SJSA1 (cell line): Measurements from ENCODE around the gene USH1C. TPM values are rescaled to one million over a fixed set of nuclear protein-coding genes. Genes with fewer than 3 reads are reported as not detected.
A peak's percentile ranks its signal among the peaks of the same experiment; 100 is the strongest.

Source experiments
- DNase-seq, 2 experiments: peaks; one replicate each; pipeline ENCODE4 v3.0.0-alpha.2; 2015 to 2020; ENCODE audit warnings: low spot score in 2 of 2, low read depth in 1 of 2
- H3K27ac ChIP-seq: fragments of 250-450 bp; sonication (Bioruptor Pico); 2 replicates; pipeline ENCODE4 v1.5.1; 2020; ENCODE audit warnings: mild to moderate bottlenecking, moderate library complexity
- H3K27me3 ChIP-seq: fragments of 250-450 bp; sonication (Bioruptor Pico); replicated peaks from 2 replicates; pipeline ENCODE4 v1.5.1; 2020; ENCODE audit warnings: mild to moderate bottlenecking, moderate library complexity
- H3K36me3 ChIP-seq: fragments of 250-450 bp; sonication (Bioruptor Pico); 2 replicates; pipeline ENCODE4 v1.5.1; 2020; ENCODE audit warnings: mild to moderate bottlenecking
- H3K4me1 ChIP-seq: fragments of 250-450 bp; sonication (Bioruptor Pico); replicated peaks from 2 replicates; pipeline ENCODE4 v1.6.1; 2021; ENCODE audit warnings: mild to moderate bottlenecking
- H3K4me3 ChIP-seq: fragments of 250-450 bp; sonication (Bioruptor Pico); 2 replicates; pipeline ENCODE4 v1.5.1; 2020; ENCODE audit warnings: mild to moderate bottlenecking
- H3K9me3 ChIP-seq: fragments of 250-450 bp; sonication (Bioruptor Pico); replicated peaks from 2 replicates; pipeline ENCODE4 v1.5.1; 2020; ENCODE audit warnings: mild to moderate bottlenecking
- total RNA-seq: library from RNA; depleted of rRNA; stranded (reverse); fragments of >200 nt; shearing (Covaris generic); gene quantifications from 2 replicates; pipeline ENCODE4 v1.2.3, GENCODE V29; 2014

Gene USH1C
- total RNA-seq, 1 experiment from 2014 or later: not detected

DNA sequence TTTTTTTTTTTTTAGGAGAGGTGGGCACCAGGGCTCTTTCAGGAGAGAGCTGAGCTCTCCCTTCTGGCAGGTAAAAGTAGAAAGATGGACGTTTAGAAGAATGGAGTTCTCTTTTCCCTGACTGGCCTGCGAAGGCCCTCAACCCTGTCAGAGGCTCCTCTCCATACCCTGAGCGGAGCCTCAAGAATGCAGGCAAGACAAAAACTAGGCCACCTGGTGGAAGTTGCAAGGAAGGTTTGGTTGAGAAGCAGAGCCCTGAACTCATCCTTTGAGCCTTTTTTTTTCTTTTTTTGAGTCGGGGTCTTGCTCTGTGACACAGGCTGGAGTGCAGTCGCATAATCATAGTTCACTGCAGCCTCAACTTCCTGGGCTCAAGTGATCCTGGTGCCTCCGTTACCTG, 4.2 kb upstream of the USH1C start:
- H3K27ac ChIP-seq: no peak overlapping the region
- peaks cover 14% of the 10 kb centered on the region for H3K27me3 ChIP-seq
- H3K4me3 ChIP-seq: no peak overlapping the region
- DNase-seq: no peak
- no peaks in the 10 kb centered on the region for H3K36me3 ChIP-seq
- H3K9me3 ChIP-seq: no peaks in the 10 kb centered on the region
- no peaks in the 10 kb centered on the region for H3K4me1 ChIP-seq

DNA sequence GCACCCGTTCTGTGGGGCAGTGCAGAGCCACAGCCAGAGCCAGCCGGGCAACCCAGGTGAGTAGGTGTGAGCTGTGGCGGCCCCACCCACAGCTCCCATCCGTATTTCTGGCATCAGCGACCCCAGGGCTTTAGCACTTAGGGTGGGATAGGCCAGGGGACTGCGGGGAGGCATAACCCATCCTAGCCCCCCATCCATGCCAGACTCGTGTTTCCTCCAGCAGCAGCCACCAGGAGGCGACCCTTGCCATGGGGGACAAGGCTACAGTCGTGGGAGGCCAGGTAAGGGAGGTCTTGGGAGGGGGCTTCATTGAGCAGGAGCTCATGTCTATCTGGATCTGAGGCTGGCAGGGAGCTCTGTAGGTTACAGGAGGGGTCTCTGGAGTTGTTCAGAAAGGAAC, 3.7 kb upstream of the USH1C start:
- Histone ChIP-seq H3K9me3 (no peaks in the 10 kb centered on the region), H3K27me3 (peaks cover 17% of the 10 kb centered on the region), H3K4me3 (no peak overlapping the region), H3K4me1 (no peaks in the 10 kb centered on the region), H3K36me3 (no peaks in the 10 kb centered on the region), H3K27ac (no peak overlapping the region)
- no peak for DNase-seq

DNA sequence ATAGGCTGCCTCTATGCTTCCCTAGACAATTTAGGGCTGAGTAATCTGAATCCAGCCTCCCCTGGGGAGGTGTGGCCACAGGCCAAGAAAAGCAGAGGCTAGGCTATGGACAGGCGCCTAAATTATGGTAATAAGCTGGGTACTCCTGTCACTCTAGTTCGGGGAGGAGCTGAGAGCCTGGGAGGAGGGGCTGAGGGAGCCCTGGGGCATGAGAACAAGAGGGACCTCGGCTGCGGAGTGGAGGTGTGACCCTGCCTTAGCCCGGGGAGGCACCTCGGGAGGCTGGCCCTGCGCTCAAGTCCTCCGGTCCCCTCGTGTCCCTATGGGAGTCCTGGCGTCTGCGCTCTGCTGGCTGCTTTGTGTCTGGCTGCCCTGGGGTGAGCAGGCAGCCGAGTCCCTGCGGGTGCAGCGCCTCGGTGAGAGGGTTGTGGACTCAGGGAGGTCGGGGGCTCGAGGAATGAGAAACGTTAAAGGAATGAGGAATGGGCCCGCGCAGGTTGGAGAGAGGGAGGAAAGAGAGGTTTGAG, 2.9 kb upstream of the USH1C start, which contains the start of gene OTOG:
TSS of gene OTOG (plus strand) at position 209 of the 527 bp plus-strand sequence. CDS start at position 323, 114 bp downstream.
- peaks cover 17% of the 10 kb centered on the region for H3K27me3 ChIP-seq
- H3K9me3 ChIP-seq: no peaks in the 10 kb centered on the region
- DNase-seq: peak in 1 of 2 experiments; percentile 45
- H3K4me3 ChIP-seq: no peak within 1 kb of the TSS
- no peak within 1 kb of the TSS for H3K27ac ChIP-seq
- H3K4me1 ChIP-seq: no peaks in the 10 kb centered on the region
- H3K36me3 ChIP-seq: no peaks in the 10 kb centered on the region

DNA sequence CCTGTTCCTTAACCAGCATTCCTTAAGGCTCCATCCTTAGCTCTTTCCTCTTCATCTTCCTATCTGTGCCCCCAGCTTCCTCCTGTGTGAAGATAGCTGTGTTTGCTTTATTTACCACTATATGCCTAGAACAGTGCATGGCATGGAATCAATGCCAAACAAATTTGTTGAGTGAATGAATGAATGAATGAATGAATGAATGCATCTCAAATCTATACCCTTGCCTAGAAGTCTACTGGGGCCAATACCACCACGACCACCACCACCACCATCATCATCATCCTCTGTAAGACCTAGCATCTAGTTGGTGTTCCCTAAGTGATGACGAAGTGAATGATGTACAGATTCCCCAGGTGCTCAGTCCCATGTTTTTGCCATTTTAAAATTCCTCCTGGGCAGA, 2.0 kb upstream of the USH1C start:
- peaks cover 20% of the 10 kb centered on the region for H3K27me3 ChIP-seq
- no peak overlapping the region for H3K27ac ChIP-seq
- no peak for DNase-seq
- no peak overlapping the region for H3K4me3 ChIP-seq
- no peaks in the 10 kb centered on the region for H3K36me3 ChIP-seq
- H3K4me1 ChIP-seq: no peaks in the 10 kb centered on the region
- H3K9me3 ChIP-seq: no peaks in the 10 kb centered on the region

DNA sequence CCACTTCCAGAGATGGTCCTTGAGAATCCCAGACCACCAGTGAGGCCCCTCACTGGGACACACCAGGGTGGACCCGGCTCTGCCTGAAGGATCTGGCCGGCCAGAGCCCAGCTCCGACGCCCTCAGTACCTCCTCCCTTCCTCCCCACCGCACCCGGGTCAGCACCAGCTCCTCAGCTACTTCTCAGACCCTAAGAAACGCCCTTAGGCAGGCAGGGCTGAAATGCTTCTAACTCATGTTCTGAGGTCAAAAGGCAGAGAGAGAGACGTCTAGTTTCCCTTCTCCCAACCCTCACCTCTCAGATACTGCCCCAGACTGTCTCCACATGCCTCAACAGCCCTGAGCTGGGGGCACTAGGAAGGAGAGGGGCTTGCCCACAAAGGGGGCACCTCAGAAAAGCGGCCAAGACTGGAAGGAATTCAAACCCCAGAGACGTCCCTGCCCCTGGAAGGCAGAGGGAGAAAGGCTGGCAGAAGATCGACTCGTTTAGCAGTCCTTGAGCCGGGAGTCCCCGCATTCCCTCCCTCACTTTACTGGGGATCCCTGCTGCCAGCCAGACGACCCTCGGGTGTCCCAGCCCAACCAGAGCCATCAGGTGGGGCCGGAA, 539 bp downstream of the USH1C start:
- DNase-seq: no peak
- H3K36me3 ChIP-seq: no peaks in the 10 kb centered on the region
- H3K4me1 ChIP-seq: no peaks in the 10 kb centered on the region
- H3K27me3 ChIP-seq: peaks cover 21% of the 10 kb centered on the region
- H3K9me3 ChIP-seq: no peaks in the 10 kb centered on the region
- H3K4me3 ChIP-seq: no peak overlapping the region
- H3K27ac ChIP-seq: no peak overlapping the region

DNA sequence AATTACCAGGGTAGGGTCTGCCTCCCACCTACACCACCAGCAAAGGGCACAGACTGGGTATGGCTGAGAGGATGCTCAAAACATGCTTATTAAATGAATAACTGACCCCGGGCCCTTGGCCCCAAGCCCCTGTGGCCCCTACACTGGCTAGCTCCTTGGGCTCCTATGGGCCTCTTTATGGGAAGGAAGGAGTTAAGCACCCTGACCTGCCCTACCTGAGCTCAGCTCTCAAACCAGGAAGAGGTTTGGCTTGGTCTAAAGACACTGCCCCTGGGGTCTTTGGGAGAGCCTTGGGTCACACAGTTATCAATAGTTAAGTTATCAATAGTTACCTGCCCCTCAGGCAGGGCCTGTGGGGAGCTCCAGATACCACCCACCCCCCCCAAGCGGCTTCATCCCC, 1.2 kb downstream of the USH1C start:
- H3K4me3 ChIP-seq: no peak overlapping the region
- H3K9me3 ChIP-seq: no peaks in the 10 kb centered on the region
- DNase-seq: no peak
- H3K27me3 ChIP-seq: peaks cover 21% of the 10 kb centered on the region
- H3K36me3 ChIP-seq: no peaks in the 10 kb centered on the region
- H3K27ac ChIP-seq: no peak overlapping the region
- no peaks in the 10 kb centered on the region for H3K4me1 ChIP-seq

DNA sequence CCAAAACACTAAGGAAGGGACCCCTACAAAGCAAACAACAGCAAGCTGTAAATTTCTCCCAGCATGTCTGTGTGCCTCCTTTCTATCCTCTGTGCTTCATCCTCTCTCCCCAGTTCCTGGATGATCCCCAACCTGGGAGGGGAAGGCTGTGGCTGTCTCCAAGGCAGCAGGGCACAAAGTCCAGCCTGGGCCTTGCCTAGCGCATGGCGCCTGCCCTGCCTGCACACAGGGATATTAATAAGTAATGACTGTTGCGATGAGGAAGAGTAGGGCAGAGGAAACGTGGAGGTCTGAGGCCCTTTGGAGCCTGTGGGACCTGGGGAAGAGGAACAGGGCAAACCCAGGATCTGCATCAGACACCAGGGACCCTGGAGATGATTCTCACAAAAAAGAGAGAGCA, 2.0 kb downstream of the USH1C start:
- peaks cover 22% of the 10 kb centered on the region for H3K27me3 ChIP-seq
- no peak for DNase-seq
- H3K27ac ChIP-seq: no peak overlapping the region
- no peaks in the 10 kb centered on the region for H3K36me3 ChIP-seq
- no peak overlapping the region for H3K4me3 ChIP-seq
- no peaks in the 10 kb centered on the region for H3K9me3 ChIP-seq
- H3K4me1 ChIP-seq: no peaks in the 10 kb centered on the region

DNA sequence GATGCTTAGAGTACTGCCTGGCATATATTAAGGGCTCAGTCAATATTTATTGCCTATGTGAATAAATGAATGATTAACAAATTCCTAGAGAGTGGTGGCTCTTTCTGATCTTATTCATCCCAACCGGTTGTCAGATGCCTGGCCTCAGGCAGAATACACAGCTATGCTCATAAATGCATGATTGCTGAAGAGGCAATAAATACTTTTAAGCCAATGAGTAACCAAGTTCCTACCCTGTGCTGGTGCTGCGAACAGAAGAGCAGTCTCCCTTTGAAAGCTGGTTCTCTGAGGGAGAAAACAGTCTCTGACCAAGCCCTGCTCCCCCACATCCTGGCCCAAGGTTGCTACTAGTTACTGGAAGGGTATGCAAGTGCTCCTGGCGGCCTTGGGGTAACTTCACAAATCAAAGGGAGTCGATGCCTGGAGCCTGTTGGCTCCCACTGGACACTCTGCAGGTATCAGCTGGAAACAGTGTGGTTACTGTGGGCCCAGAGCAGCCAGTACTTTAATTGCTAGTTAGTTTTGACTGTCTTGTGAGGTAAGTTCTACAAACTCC, 2.8 kb downstream of the USH1C start:
- Histone ChIP-seq H3K27ac (no peak overlapping the region), H3K9me3 (no peaks in the 10 kb centered on the region), H3K36me3 (no peaks in the 10 kb centered on the region), H3K4me1 (no peaks in the 10 kb centered on the region), H3K4me3 (no peak overlapping the region), H3K27me3 (peaks cover 25% of the 10 kb centered on the region)
- DNase-seq: no peak

DNA sequence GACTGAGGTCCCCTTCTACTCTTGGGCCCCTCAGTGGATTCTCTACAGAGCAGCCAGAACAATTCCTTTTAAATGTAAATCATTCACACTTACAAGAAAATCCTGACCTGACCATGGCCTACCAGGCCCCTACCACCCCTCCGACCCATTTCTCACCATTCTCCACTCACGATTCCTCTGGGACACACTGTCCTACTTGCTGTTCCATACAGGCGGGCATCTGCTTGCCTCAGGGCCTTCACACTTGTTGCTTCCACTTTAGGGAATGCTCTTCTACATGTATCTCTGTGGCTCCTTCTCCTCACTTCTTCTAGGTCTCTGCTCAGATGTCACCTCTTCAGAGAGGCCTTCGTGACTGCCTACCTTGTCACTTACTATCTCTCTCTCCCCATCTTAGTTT, 3.4 kb downstream of the USH1C start:
- Histone ChIP-seq H3K4me3 (no peak overlapping the region), H3K27ac (no peak overlapping the region), H3K4me1 (no peaks in the 10 kb centered on the region), H3K9me3 (no peaks in the 10 kb centered on the region), H3K27me3 (peaks cover 31% of the 10 kb centered on the region), H3K36me3 (no peaks in the 10 kb centered on the region)
- no peak for DNase-seq

DNA sequence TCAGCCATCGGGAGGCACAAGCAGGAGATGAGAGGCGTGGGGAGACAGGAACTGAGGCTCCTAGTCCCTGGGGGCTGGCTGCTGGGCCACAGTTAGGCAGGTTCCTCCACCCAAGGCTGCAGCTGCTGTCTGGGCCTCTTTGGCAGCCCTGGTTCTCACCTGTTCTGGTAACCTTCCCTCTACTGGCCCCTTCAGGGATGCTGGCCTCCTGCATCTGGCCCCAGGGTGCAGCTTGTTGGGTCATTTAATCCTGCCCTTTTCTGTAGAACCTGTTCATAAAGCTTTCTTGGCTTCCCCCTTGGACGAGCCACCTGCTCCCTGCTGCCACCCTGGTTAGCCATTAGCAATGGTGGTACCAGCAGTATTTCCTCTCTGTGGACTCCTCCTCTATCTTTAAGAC, 5.5 kb downstream of the USH1C start:
- no peak overlapping the region for H3K27ac ChIP-seq
- no peak for DNase-seq
- H3K36me3 ChIP-seq: no peaks in the 10 kb centered on the region
- H3K4me3 ChIP-seq: no peak overlapping the region
- H3K27me3 ChIP-seq: peaks cover 26% of the 10 kb centered on the region
- no peaks in the 10 kb centered on the region for H3K9me3 ChIP-seq
- no peaks in the 10 kb centered on the region for H3K4me1 ChIP-seq

DNA sequence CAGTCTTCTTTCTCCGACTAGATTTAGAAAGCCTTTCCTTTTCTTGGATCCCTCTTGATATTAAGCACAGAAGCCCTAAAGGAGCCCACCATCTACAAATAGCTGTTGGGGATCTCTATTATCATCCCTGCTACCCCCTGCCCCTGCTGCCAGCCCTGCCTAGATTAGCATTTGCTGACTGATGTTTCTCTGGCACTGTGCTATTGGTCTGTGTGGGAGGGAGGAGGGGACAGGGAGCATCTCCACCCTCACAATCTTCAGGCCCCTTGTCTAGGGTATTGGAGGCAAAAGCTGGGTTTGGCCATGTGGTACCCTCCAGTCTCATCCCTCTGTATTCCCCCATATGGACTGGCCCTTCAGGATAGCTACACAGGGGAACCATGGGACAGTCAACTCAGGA, 6.2 kb downstream of the USH1C start:
- H3K9me3 ChIP-seq: no peaks in the 10 kb centered on the region
- no peak overlapping the region for H3K27ac ChIP-seq
- no peaks in the 10 kb centered on the region for H3K36me3 ChIP-seq
- peaks cover 23% of the 10 kb centered on the region for H3K27me3 ChIP-seq
- H3K4me3 ChIP-seq: no peak overlapping the region
- no peak for DNase-seq
- no peaks in the 10 kb centered on the region for H3K4me1 ChIP-seq

DNA sequence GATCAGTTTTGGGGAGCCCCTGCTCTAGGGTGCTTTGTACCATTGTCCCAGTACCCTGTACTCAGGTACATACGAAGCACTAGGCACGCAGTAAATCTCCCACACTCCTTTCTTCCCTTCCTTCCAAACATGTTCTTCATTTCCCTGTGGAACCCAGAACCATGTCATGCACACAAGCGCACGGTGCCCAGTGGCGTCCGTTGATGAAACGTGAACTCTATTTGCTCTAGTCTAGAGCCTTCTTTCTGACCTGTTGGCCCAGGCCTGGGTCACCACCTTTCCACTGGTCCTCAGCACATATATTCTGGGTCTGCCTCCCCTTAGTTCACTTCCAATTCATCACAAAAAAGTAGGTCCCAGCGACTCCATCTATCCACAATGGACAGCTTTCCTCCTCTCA, 7.0 kb downstream of the USH1C start:
- Histone ChIP-seq H3K4me3 (no peak overlapping the region), H3K36me3 (no peaks in the 10 kb centered on the region), H3K27ac (no peak overlapping the region), H3K4me1 (no peaks in the 10 kb centered on the region), H3K9me3 (no peaks in the 10 kb centered on the region), H3K27me3 (peaks cover 31% of the 10 kb centered on the region)
- DNase-seq: no peak

DNA sequence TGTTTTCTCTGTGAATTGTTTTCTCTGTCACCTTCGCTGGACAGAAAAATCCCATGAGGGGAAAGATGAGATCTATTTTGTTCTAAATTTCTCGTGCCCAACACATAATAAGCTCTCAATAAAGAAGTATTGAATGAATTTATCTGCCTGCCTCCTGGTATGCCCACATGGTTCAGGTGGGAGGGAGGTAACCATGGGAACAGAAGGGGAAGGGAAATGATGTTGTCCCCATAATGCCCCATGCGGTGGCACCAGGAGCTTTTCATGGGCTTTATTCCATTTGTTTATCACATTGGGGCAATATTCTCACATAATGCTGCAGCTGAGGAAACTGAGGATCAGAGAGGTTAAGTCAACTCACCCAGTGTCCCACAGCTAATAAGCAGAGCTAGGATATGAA, 8.7 kb downstream of the USH1C start:
- H3K9me3 ChIP-seq: no peaks in the 10 kb centered on the region
- H3K36me3 ChIP-seq: no peaks in the 10 kb centered on the region
- H3K4me3 ChIP-seq: no peak overlapping the region
- no peak overlapping the region for H3K27ac ChIP-seq
- no peak for DNase-seq
- H3K4me1 ChIP-seq: no peaks in the 10 kb centered on the region
- peaks cover 45% of the 10 kb centered on the region for H3K27me3 ChIP-seq

DNA sequence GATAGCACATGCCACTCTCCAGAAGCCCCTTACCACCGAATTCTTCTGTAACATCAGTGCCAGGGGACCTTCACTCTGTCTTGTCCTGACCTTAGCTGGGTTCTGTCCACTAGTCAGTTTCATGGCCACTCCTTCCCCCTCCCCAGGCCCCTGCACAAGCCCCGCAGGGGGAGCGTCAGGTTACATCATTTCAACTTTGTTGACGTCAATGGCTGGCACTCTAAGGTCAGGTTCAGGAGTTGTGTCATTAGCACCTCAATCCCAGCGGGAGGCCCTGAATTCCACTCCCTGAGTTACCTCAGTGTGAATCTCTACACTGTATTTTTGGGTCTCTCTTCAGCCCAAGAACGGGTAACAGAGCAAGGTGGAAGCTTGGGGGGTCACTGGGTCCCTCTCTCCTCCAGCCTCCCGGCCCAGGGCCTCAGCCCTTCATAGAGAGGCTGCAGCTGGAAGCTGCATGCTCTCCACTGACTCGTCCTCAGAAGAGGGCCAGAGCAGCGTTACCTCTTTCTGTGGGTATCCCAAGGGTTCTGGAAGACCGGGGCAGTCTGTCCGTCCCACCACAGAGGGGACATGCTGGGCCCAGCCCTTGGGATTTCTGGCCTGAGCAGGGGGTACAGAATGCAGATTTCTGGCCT, 10.3 kb downstream of the USH1C start:
- H3K4me1 ChIP-seq: no peaks in the 10 kb centered on the region
- no peak overlapping the region for H3K4me3 ChIP-seq
- H3K9me3 ChIP-seq: no peaks in the 10 kb centered on the region
- no peak overlapping the region for H3K27ac ChIP-seq
- H3K27me3 ChIP-seq: peaks cover 57% of the 10 kb centered on the region
- no peak for DNase-seq
- H3K36me3 ChIP-seq: no peaks in the 10 kb centered on the region
